Karpas-422 (cell line): ENCODE data around the gene PPP2R2C. TPM values are rescaled to one million over a fixed set of nuclear protein-coding genes. Genes with fewer than 3 reads are reported as not detected.

Experiments used
- DNase-seq: peaks from one replicate; pipeline ENCODE4 v3.0.0-alpha.2; 2015
- H2AFZ ChIP-seq: fragments of 200-600 bp; sonication (generic); 2 replicates; pipeline ENCODE4 v1.6.1; 2014; ENCODE audit warnings: antibody characterized with exemption, low read length, mixed read lengths
- H3K27ac ChIP-seq: fragments of 200-600 bp; sonication (generic); 2 replicates; pipeline ENCODE4 v1.5.1; 2014; ENCODE audit warnings: mild to moderate bottlenecking, low read length, moderate library complexity
- H3K27me3 ChIP-seq: fragments of 200-600 bp; sonication (generic); 2 replicates; pipeline ENCODE4 v1.6.1; 2014; ENCODE audit warnings: low read length, mixed read lengths
- H3K36me3 ChIP-seq: fragments of 200-600 bp; sonication (generic); 2 replicates; pipeline ENCODE4 v1.6.1; 2014; ENCODE audit warnings: low read length, mixed read lengths; ENCODE audit not compliant: insufficient read depth
- H3K4me1 ChIP-seq: fragments of 200-600 bp; sonication (generic); 2 replicates; pipeline ENCODE4 v1.6.1; 2014; ENCODE audit warnings: mild to moderate bottlenecking, low read length, mixed read lengths
- H3K4me2 ChIP-seq: fragments of 200-600 bp; sonication (generic); 2 replicates; pipeline ENCODE4 v1.6.1; 2014; ENCODE audit warnings: low read length, low read depth, mild to moderate bottlenecking; ENCODE audit not compliant: poor library complexity, severe bottlenecking
- H3K4me3 ChIP-seq: fragments of 200-600 bp; sonication (generic); 2 replicates; pipeline ENCODE4 v1.5.1; 2014; ENCODE audit warnings: mild to moderate bottlenecking, antibody characterized with exemption, low read length, mixed read lengths
- H3K79me2 ChIP-seq: fragments of 200-600 bp; sonication (generic); 2 replicates; pipeline ENCODE4 v1.6.1; 2014; ENCODE audit warnings: mild to moderate bottlenecking, low read length, mixed read lengths
- H3K9ac ChIP-seq: fragments of 200-600 bp; sonication (generic); 2 replicates; pipeline ENCODE4 v1.6.0; 2014; ENCODE audit warnings: low read length
- H3K9me2 ChIP-seq: fragments of 200-600 bp; sonication (generic), shearing (Covaris generic); replicated peaks from 2 replicates; pipeline ENCODE4 v1.6.0; 2014; ENCODE audit warnings: mild to moderate bottlenecking, low read length, moderate library complexity; ENCODE audit not compliant: insufficient read depth
- H3K9me3 ChIP-seq: fragments of 300-700, 200-600 bp; sonication (generic); 2 replicates; pipeline ENCODE4 v1.6.1; 2014; ENCODE audit warnings: low read length, mixed read lengths
- H4K20me1 ChIP-seq: fragments of 200-600 bp; sonication (generic); 2 replicates; pipeline ENCODE4 v1.6.1; 2014; ENCODE audit warnings: mild to moderate bottlenecking, antibody characterized with exemption, low read length, low read depth; ENCODE audit not compliant: insufficient read depth
- total RNA-seq: library from RNA; depleted of rRNA; stranded (reverse); fragments of >200 nt; shearing (Covaris generic); gene quantifications from 2 replicates; pipeline ENCODE4 v1.2.3, GENCODE V29; 2014; ENCODE audit warnings: low replicate concordance

PPP2R2C gene
- total RNA-seq, 1 experiment from 2014 or later = not detected

DNA sequence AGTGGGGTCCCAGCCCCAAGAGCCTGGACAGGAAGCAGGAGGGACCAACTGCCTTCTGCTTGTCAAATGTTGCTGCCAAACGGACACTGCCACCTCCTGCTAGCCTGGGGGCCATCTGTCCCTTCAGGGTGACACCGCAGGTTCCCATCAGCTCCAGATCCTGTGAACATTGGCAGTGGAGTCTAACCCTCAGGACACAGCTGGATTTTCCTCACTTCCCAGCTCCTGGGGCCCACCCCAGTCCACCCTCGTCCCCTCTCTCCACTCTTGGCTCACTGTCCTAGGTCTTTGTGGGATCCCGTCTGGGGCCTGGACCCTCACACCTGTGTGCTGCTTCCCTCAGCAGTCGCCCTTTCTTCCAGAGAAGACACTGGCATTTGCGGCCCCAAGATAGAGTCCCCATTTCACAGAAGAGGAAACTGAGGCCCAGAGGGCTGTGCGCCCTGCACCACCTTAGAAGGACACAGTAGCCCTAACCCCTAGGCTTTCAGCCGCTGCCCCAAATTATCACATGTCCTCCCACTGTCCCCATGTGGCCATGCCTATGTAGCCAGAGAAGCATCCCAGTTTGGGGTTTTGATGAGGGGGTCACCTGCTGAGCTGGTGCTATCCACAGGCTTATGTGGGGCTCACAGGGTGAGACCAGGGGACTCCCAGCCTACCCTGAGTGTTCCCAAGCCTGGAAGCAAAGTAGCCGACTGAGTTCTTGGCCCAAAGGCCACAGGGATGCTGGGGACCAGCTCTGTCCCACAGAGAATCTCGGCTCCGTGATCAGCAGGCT is 20.1 kb downstream of the PPP2R2C start:
- H3K9ac ChIP-seq = no peak overlapping the region

DNA sequence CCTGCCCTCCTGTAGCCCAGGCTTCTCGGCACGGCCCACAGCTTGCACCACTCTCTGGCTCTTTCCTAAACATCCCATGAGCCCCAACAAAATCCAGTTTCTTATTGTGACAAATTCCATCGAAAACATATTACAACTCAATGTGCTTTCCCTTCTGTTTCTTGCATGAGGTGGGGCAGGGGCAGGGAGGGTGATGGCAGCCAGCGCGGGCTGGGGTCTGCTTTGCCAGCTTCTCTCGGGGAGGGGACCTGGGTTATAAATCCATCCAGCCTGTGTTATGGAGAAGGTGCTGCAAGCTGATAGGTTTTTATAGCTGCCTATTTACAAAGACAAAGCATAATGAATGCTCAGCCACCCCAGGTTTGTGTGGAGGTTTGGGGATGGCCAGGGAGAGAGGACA is 21.1 kb downstream of the PPP2R2C start:
- Histone ChIP-seq H3K9me3 (no peaks in the 10 kb centered on the region), H4K20me1 (no peaks in the 10 kb centered on the region; the same call in 1 of the 2 replicates), H3K4me3 (no peak overlapping the region), H2AFZ (no peak overlapping the region), H3K4me1 (no peaks in the 10 kb centered on the region), H3K79me2 (no peaks in the 10 kb centered on the region), H3K4me2 (no peak overlapping the region), H3K36me3 (no peaks in the 10 kb centered on the region), H3K9ac (no peak overlapping the region), H3K9me2 (no peaks in the 10 kb centered on the region), H3K27ac (no peak overlapping the region), H3K27me3 (no peaks in the 10 kb centered on the region)
- no peak for DNase-seq

More for the DNA sequence above, 20.1 kb downstream of the PPP2R2C start:
- DNase-seq = no peak
- Histone ChIP-seq H3K4me2 (no peak overlapping the region), H4K20me1 (no peaks in the 10 kb centered on the region; the same call in 1 of the 2 replicates), H2AFZ (no peak overlapping the region), H3K9me2 (no peaks in the 10 kb centered on the region), H3K27me3 (no peaks in the 10 kb centered on the region), H3K9me3 (no peaks in the 10 kb centered on the region), H3K36me3 (no peaks in the 10 kb centered on the region), H3K27ac (no peak overlapping the region), H3K79me2 (no peaks in the 10 kb centered on the region), H3K4me1 (no peaks in the 10 kb centered on the region), H3K4me3 (no peak overlapping the region)

DNA sequence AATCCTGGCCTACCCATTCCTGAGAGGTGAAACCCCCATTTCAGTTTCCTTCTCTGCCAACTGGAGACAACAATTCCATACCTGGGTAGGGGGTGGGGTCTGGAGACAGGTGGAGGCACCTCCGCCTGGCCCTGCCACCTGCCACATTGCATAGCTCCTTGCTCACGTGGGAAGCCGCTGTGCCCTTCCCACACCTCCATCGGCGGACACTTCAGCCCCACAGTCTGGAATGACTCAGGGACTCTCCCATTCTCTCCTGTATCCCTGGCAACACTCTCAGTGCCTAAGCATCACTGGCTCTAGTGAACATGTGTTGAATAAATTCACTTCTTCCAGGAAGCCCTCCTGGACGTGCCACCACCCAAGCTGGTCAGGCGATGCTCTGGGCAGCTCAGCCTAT is 21.7 kb downstream of the PPP2R2C start:
- no peak overlapping the region for H3K9ac ChIP-seq
- no peak overlapping the region for H2AFZ ChIP-seq
- DNase-seq = no peak
- no peaks in the 10 kb centered on the region for H3K36me3 ChIP-seq
- no peaks in the 10 kb centered on the region for H3K27me3 ChIP-seq
- H3K4me3 ChIP-seq = no peak overlapping the region
- no peaks in the 10 kb centered on the region for H3K9me2 ChIP-seq
- no peaks in the 10 kb centered on the region for H3K79me2 ChIP-seq
- no peaks in the 10 kb centered on the region; the same call in 1 of the 2 replicates for H4K20me1 ChIP-seq
- no peak overlapping the region for H3K4me2 ChIP-seq
- no peak overlapping the region for H3K27ac ChIP-seq
- no peaks in the 10 kb centered on the region for H3K4me1 ChIP-seq
- H3K9me3 ChIP-seq = no peaks in the 10 kb centered on the region

DNA sequence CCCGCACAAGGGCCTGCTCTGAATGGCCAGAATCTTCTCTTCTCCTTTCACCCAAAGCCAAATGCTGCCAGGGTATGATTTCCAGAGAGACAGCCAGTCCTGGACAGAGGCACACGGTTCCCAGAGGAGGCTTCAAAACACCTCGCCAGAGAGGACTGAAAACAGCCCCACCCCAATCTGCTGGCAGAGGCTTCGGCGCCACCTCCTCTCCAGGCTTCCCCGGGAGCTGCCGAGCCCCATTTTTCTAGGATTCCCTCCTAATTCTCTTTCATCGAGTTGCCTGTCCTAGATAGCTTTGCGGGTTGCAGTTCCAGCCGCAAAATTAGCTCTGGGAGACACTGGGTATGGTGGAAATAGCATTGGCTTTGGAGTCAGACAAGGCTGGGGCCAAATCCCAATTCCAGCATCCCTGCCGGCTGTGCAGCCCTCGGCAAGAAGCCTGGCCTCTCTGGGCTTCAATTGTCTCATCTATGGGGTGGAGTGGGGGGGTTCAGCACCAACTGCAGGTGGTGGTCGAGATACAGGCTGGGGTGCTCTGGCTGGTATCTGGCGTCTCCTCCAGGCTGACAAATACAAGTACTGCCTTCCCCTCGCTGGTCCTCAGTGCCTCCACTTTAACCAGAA is 22.6 kb downstream of the PPP2R2C start:
- no peaks in the 10 kb centered on the region; the same call in 1 of the 2 replicates for H4K20me1 ChIP-seq
- H3K36me3 ChIP-seq = no peaks in the 10 kb centered on the region

DNA sequence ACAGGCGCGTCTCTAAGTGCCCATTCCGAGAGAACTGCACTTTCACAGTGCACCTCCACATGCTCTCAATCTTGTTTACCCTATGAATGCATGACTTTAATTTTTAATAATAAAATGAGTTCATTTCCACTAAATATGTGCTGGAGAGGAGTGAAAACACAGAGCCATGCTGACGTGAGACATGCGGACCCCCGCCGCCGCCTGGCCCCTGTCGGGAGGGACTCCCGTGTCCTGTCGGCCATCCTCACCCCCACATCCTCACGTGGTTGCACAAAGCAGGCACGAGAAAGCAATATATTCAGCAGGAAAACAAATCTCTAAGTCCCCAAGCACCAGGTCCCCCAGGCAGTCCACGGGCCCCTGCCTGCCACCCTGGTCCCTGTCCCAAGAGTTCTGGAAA is 23.1 kb downstream of the PPP2R2C start:
- no peaks in the 10 kb centered on the region for H3K9me2 ChIP-seq
- no peaks in the 10 kb centered on the region for H3K79me2 ChIP-seq
- no peak overlapping the region for H3K4me2 ChIP-seq
- H3K9ac ChIP-seq = no peak overlapping the region
- no peaks in the 10 kb centered on the region for H3K27me3 ChIP-seq
- no peaks in the 10 kb centered on the region; the same call in 1 of the 2 replicates for H4K20me1 ChIP-seq
- no peaks in the 10 kb centered on the region for H3K9me3 ChIP-seq
- no peak for DNase-seq
- H3K27ac ChIP-seq = no peak overlapping the region
- no peak overlapping the region for H2AFZ ChIP-seq
- no peak overlapping the region for H3K4me3 ChIP-seq
- H3K4me1 ChIP-seq = no peaks in the 10 kb centered on the region
- no peaks in the 10 kb centered on the region for H3K36me3 ChIP-seq

More for the DNA sequence above, 22.6 kb downstream of the PPP2R2C start:
- DNase-seq = no peak
- no peak overlapping the region for H3K4me2 ChIP-seq
- no peak overlapping the region for H2AFZ ChIP-seq
- H3K27ac ChIP-seq = no peak overlapping the region
- H3K79me2 ChIP-seq = no peaks in the 10 kb centered on the region
- H3K4me1 ChIP-seq = no peaks in the 10 kb centered on the region
- H3K9ac ChIP-seq = no peak overlapping the region
- H3K9me2 ChIP-seq = no peaks in the 10 kb centered on the region
- no peaks in the 10 kb centered on the region for H3K9me3 ChIP-seq
- no peaks in the 10 kb centered on the region for H3K27me3 ChIP-seq
- no peak overlapping the region for H3K4me3 ChIP-seq

DNA sequence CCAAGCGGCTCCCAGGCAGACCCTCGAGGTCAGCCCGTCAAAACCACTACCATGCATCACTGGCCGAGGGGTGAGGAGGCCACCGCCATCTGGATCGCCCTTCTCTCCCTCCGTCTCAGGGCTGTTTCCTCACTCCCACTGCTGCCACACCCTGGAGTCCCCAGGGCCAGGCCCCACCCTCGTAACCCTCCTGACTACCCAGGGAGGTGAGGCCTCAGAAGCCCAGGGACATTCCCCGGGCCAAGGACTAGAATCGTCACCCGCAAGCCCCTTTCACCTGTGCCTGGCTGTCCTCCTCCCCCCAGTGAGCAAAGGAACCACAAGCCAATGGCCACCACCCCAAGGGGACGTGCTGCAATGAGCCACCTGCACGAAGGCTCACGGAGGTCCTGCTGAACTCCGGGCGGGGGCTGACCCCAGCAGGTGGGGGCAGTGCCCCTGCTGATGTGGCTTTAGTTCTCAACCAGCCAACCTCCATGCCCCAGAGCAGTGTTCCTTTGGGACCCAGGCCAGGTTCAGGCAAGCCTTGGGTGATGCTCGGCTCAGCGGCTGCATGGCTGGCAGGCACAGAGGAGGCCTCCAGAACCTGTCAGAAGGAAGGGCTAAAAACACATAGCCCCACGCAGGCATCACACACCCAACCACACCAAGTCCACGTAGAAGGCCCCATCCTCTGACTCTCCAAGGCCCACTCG is 23.8 kb downstream of the PPP2R2C start:
- no peak for DNase-seq
- Histone ChIP-seq H3K9me2 (no peaks in the 10 kb centered on the region), H3K27me3 (no peaks in the 10 kb centered on the region), H4K20me1 (no peaks in the 10 kb centered on the region; the same call in 1 of the 2 replicates), H3K4me2 (no peak overlapping the region), H3K36me3 (no peaks in the 10 kb centered on the region), H3K9ac (no peak overlapping the region), H3K27ac (no peak overlapping the region), H3K9me3 (no peaks in the 10 kb centered on the region), H2AFZ (no peak overlapping the region), H3K4me1 (no peaks in the 10 kb centered on the region), H3K4me3 (no peak overlapping the region), H3K79me2 (no peaks in the 10 kb centered on the region)

DNA sequence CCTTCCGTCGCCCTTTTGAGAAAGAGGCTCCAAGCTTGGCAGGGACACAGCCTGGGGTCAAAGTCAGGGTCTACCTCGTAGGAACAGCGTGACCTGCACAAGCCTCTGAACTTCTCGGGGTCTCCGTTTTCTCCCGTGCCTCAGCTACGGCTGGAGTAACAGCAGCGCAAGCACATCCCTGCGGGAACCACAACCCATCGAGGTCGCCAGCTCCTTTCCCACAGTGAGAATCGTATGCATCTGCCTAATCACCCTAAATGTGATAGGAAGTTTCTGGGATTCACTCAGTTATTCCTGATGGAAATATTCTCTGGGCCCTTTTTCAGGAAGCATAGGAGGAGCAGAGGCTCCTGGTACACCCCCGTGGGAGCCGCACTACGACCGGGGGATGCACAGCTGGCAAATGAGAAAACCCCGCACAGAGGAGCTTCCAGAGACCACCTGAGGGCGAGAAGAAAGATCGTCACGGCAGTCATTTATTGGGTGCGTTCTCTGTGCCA is 24.7 kb downstream of the PPP2R2C start:
- H3K9ac ChIP-seq = no peak overlapping the region
- no peak overlapping the region for H2AFZ ChIP-seq
- H3K36me3 ChIP-seq = no peaks in the 10 kb centered on the region
- no peaks in the 10 kb centered on the region for H3K27me3 ChIP-seq
- H3K4me1 ChIP-seq = no peaks in the 10 kb centered on the region
- H4K20me1 ChIP-seq = no peaks in the 10 kb centered on the region; the same call in 1 of the 2 replicates
- H3K79me2 ChIP-seq = no peaks in the 10 kb centered on the region
- H3K4me3 ChIP-seq = no peak overlapping the region
- H3K27ac ChIP-seq = no peak overlapping the region
- no peaks in the 10 kb centered on the region for H3K9me2 ChIP-seq
- no peak for DNase-seq
- H3K9me3 ChIP-seq = no peaks in the 10 kb centered on the region
- no peak overlapping the region for H3K4me2 ChIP-seq
